Body of pancreas (tissue), 4 donors: Measurements from ENCODE around the gene SMIM36. TPM values are rescaled to one million over a fixed set of nuclear protein-coding genes. Genes with fewer than 3 reads are reported as not detected.
"Not testable (repeated sequence)": the region's sequence is repeated elsewhere in the genome, so short reads cannot be mapped to it uniquely, and the experiment has no call there.

Experiments
- ATAC-seq: fragments of 150-250 bp; one replicate; pipeline ENCODE4 v1.9.1; 2016
- DNase-seq, 4 donors: peaks; one replicate each; pipeline ENCODE4 v3.0.0-alpha.2; 2019
- H3K27ac ChIP-seq, 4 donors: fragments of 200-600 bp; sonication (generic); 1 replicate in 3 of 4; 2 replicates in 1 of 4; pipeline versions ENCODE4 v1.5.1 to v1.6.1; 2016 to 2019; ENCODE audit warnings: mild to moderate bottlenecking in 1 of 4, mixed read lengths in 1 of 4, moderate library complexity in 1 of 4
- H3K27me3 ChIP-seq, 2 donors: fragments of 200-600 bp; sonication (generic); one replicate each; pipeline ENCODE4 v1.6.0; 2016; ENCODE audit warnings: mild to moderate bottlenecking in 1 of 2
- H3K36me3 ChIP-seq, 2 donors: fragments of 200-600 bp; sonication (generic); replicated peaks in 1 of 2; 2 replicates each; pipeline ENCODE4 v1.5.1; 2016; ENCODE audit warnings: low read depth in 2 of 2; ENCODE audit not compliant: insufficient read depth in 1 of 2
- H3K4me1 ChIP-seq: fragments of 200-600 bp; sonication (generic); one replicate; pipeline ENCODE4 v1.6.0; 2016
- H3K4me3 ChIP-seq, 2 donors: fragments of 200-600 bp; sonication (generic); 1 replicate in 1 of 2; 2 replicates in 1 of 2; pipeline ENCODE4 v1.5.1; 2016 to 2019
- H3K9me3 ChIP-seq, 3 donors: fragments of 200-600 bp; sonication (generic); 1 replicate in 2 of 3; 2 replicates in 1 of 3; pipeline ENCODE4 v1.5.1; 2016
- CTCF ChIP-seq, 7 experiments: fragments of 450-650 bp in 4 of 7; fragments of 200-600 bp in 3 of 7; sonication (generic) in 3 of 7; IDR thresholded peaks; one replicate each; pipeline ENCODE4 v1.5.1; 2016 to 2019; ENCODE audit warnings: antibody characterized with exemption in 7 of 7
- POLR2A ChIP-seq, 3 donors: fragments of 450-650 bp; IDR thresholded peaks; one replicate each; pipeline ENCODE4 v1.6.1; 2016; ENCODE audit warnings: antibody characterized with exemption in 3 of 3, mild to moderate bottlenecking in 2 of 3
- WGBS, 2 donors: methylation state at CpG; one replicate each; pipeline ENCODE4 v1.1.5; 2017; 5-methylcytosine and 5-hydroxymethylcytosine counted together
- intact Hi-C: fragments of 100-400 bp; cut with DNase I; formaldehyde crosslinking; loops from one replicate; pipeline ENCODE4 v1.15.1; 2023
- small RNA-seq: library from RNA; depleted of rRNA; stranded (forward); fragments of <200 nt; gene quantifications from one replicate; pipeline ENCODE3, GENCODE V24; 2016
- total RNA-seq, 2 donors: library from RNA; depleted of rRNA; stranded (reverse); fragments of >200 nt; gene quantifications; one replicate each; pipeline ENCODE4 v1.1.0, GENCODE V29; 2016

Gene SMIM36
- total RNA-seq, 2 donors from 2014 or later: not detected

- Histone ChIP-seq H3K9me3 (no peaks in the 10 kb centered on the region), H3K36me3 (peaks cover 0 to 5% of the 10 kb centered on the region in 2 donors), H3K27me3 (no peaks in the 10 kb centered on the region), H3K4me3 (no peak overlapping the region), H3K27ac (peak overlapping the region in 1 of 4 donors; percentile 48), H3K4me1 (no peaks in the 10 kb centered on the region)
- no peak for DNase-seq
- WGBS, 2 donors: 30 to 34% methylated on average over 5 of the region's 5 CpGs
- ATAC-seq: no peak
- TF ChIP-seq CTCF (IDR thresholded peaks at IDR 0.05) (no peak), POLR2A (IDR thresholded peaks at IDR 0.05) (no peak)
- intact Hi-C loops: no loop called here
Observed at GRCh38 chr17:55407641-55408566, 103.3 kb downstream of the SMIM36 start.

- DNase-seq (no peak), ATAC-seq (no peak)
- Histone ChIP-seq H3K27me3 (no peaks in the 10 kb centered on the region), H3K4me3 (no peak overlapping the region), H3K36me3 (no peaks in the 10 kb centered on the region), H3K9me3 (no peaks in the 10 kb centered on the region), H3K27ac (no peak overlapping the region), H3K4me1 (no peaks in the 10 kb centered on the region)
- 90 to 96% methylated on average over 1 of the region's 1 CpG for WGBS, 2 donors
- TF ChIP-seq CTCF (IDR thresholded peaks at IDR 0.05): no peak
- no peak for TF ChIP-seq POLR2A (IDR thresholded peaks at IDR 0.05)
- intact Hi-C loops: no loop called here
Observed at GRCh38 chr17:55405600-55405999, 105.7 kb downstream of the SMIM36 start.

GRCh38 chr17:55404197-55404596 is 107.1 kb downstream of the SMIM36 start:
- 90 to 99% methylated on average over 5 of the region's 5 CpGs for WGBS, 2 donors
- H3K36me3 ChIP-seq, intact Hi-C loops: not testable (repeated sequence)

GRCh38 chr17:55402374-55402773 is 108.9 kb downstream of the SMIM36 start:
- Histone ChIP-seq H3K27me3 (no peaks in the 10 kb centered on the region), H3K36me3 (no peaks in the 10 kb centered on the region), H3K9me3 (no peaks in the 10 kb centered on the region), H3K4me1 (no peaks in the 10 kb centered on the region), H3K4me3 (no peak overlapping the region), H3K27ac (no peak overlapping the region)
- DNase-seq (no peak), ATAC-seq (no peak)
- WGBS, 2 donors: 70 to 81% methylated on average over 4 of the region's 4 CpGs
- TF ChIP-seq POLR2A (IDR thresholded peaks at IDR 0.05) (no peak), CTCF (IDR thresholded peaks at IDR 0.05) (no peak)
- intact Hi-C loops: no loop called here

More at GRCh38 chr17:55404197-55404596, 107.1 kb downstream of the SMIM36 start:
- ATAC-seq, H3K4me1 ChIP-seq, DNase-seq, H3K9me3 ChIP-seq, H3K27me3 ChIP-seq, H3K27ac ChIP-seq, H3K4me3 ChIP-seq: not testable (repeated sequence)

Small RNA genes lying within 50 kb of the gene (small RNA-seq; reads per million reads assigned to genes)
- gene RNU6-1249P: not detected

Other genes with a start within 250 kb of the SMIM36 start
- 1 to 10 TPM; 4.2 to 4.9 TPM for gene HLF, start 246.5 kb downstream of the SMIM36 start, total RNA-seq
- gene MMD, start 89.6 kb downstream of the SMIM36 start, total RNA-seq: 10 to 100 TPM in 1 of 2 donors, 1 to 10 TPM in 1; 4.4 to 12.5 TPM
- 1 to 10 TPM; 2.9 to 5.6 TPM for gene TMEM100, start 211.4 kb upstream of the SMIM36 start, total RNA-seq
- 10 to 100 TPM in 1 of 2 donors, 1 to 10 TPM in 1; 5.6 to 13.0 TPM for gene PCTP, start 239.6 kb upstream of the SMIM36 start, total RNA-seq